ENCODE measurements around the gene NUP58.

- TF ChIP-seq CTCF (IDR thresholded peaks at IDR 0.05) = no peak
- TF ChIP-seq POLR2A (IDR thresholded peaks at IDR 0.05) = no peak
Observed at GRCh38 chr13:25335856-25336255, 34.4 kb downstream of the NUP58 start.
